HCT116 (cell line): ENCODE data around the gene DNAL4.

Source experiments
- CEBPB ChIP-seq: IDR thresholded peaks from 2 replicates; pipeline ENCODE4 v1.6.1; 2012; ENCODE audit warnings: low read depth
- CTCF ChIP-seq, 3 experiments: fragments of 200-600 bp in 1 of 3; sonication (generic) in 1 of 3; IDR thresholded peaks in 2 of 3; conservative IDR thresholded peaks in 1 of 3; 2 replicates each; pipeline ENCODE4 v1.5.1; 2012 to 2017; ENCODE audit warnings: low read depth in 2 of 3, low read length in 2 of 3, antibody characterized with exemption in 1 of 3, borderline replicate concordance in 1 of 3, control low read depth in 1 of 3, mild to moderate bottlenecking in 1 of 3, mixed read lengths in 1 of 3, mixed run types in 1 of 3, moderate library complexity in 1 of 3; ENCODE audit not compliant: insufficient read depth in 1 of 3
- EZH2 ChIP-seq: fragments of 200-600 bp; sonication (generic); IDR thresholded peaks from 2 replicates; pipeline ENCODE4 v1.6.1; 2017; ENCODE audit warnings: antibody characterized with exemption, mixed run types
- RAD21 ChIP-seq: IDR thresholded peaks from 2 replicates; pipeline ENCODE4 v1.6.1; 2012; ENCODE audit warnings: low read depth, mild to moderate bottlenecking
- YY1 ChIP-seq: IDR thresholded peaks from 2 replicates; pipeline ENCODE4 v1.6.1; 2011; ENCODE audit warnings: low read length, low read depth, moderate library complexity, mild to moderate bottlenecking; ENCODE audit not compliant: insufficient replicate concordance; ENCODE audit errors: extremely low read depth
- ZNF274 ChIP-seq: fragments of 200-500 bp; sonication (Bioruptor generic); IDR thresholded peaks from 2 replicates; pipeline ENCODE4 v1.6.1; 2014; ENCODE audit warnings: mild to moderate bottlenecking, low read depth, low read length, inconsistent platforms

DNA sequence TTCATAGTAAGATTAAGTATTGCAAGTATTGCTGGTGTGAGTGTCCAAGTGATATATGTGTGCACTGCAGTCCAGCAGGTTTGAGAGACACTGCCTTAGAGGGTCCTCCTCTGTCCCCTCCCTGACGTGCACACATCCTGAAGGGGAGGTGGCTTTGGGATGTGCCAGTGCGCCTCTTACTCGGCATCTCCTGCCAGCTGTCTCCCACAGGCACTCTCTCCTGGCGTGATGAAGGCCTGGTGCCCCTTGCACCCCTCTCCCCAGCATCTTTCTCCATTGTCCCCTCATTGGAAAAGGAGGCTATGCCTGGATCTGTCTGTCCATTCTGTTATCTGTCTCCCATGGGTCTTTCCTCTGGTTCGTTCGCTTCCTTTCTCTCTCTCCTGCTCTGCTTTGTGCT lies 64.0 kb downstream of the DNAL4 start:
- TF ChIP-seq CTCF (IDR thresholded peaks at IDR 0.05 in 2 of 3, conservative IDR thresholded peaks at IDR 0.05 in 1 of 3; ENCODE audit: borderline replicate concordance in 1 of 3, insufficient read depth in 1 of 3, low read depth in 2 of 3, low read length in 2 of 3) (no peak), YY1 (no peak), RAD21 (no peak), EZH2 (no peak), CEBPB (no peak), ZNF274 (no peak)
